GM04503 (cell line): ENCODE data around the gene MEIS3.

ENCODE experiments used
- DNase-seq: peaks from one replicate; pipeline ENCODE4 v3.0.0-alpha.2; 2012; ENCODE audit warnings: low read depth

MEIS3 gene

GRCh38 chr19:47435883-47436417 is 16.6 kb upstream of the MEIS3 start:
- no peak for DNase-seq

DNA sequence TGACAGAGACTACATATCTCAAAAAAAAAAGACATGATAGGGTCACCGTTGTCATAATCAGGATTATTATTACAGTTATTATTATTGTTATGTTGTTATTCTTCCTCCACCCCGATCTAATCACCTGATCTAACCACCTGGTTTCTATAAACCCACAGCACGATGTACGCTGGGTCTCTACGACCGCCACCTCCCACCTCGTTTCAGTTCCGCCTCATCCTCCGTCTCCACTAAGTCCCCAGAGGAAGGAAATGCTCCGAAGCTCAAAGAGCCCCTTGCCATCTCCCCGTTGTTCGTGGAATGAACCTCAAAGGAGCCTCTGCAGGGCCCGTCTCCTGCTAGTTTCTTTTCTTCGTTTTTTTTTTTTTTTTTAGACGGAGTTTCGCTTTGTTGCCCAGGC is 15.9 kb upstream of the MEIS3 start:
- no peak for DNase-seq

- no peak for DNase-seq
These were observed 14.8 kb upstream of the MEIS3 start for GRCh38 chr19:47434088-47434487.

GRCh38 chr19:47433121-47433520 is 13.8 kb upstream of the MEIS3 start:
- DNase-seq: peak; percentile 23

- DNase-seq: no peak
These were observed 13.2 kb upstream of the MEIS3 start for GRCh38 chr19:47432499-47432898.

- no peak for DNase-seq
These were observed 12.8 kb upstream of the MEIS3 start for GRCh38 chr19:47432091-47432490.

DNA sequence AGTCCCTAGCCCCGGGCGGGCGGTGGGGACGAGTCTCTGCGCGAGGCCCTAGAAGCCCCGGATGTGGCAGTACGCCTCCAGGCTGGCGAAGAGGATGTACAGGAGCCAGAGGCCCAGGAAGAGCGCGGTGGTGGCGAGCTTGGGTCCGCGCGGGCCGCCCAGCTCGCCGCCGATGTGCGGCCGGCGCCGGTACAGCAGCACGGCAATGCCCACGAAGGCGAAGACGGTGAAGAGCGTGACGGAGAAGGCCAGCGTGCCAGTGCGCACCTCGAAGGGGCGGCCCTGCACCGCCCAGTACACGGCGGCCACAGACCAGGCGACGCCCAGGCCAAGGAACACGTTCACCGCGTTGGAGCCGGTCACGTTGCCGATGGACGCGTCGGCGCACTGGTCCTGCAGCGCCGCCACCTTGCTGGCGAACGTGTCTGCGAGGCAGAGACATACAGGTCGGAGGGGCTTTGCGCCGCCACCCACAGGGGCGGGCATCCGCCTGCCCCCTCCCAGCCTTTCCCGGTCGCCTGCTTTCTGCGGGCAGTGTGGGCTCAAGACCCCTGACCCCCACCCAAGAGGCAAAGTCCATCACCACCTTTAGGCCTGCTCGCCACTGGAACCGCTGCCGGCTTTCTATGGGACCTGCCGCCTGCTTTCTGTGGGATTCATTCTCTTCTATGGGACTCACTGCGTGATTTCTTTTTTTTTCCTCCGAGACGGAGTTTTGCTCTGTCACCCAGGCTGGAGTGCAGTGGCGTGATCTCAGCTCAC is 10.9 kb upstream of the MEIS3 start:
- no peak for DNase-seq

GRCh38 chr19:47429140-47429793 is 9.9 kb upstream of the MEIS3 start:
- DNase-seq: no peak

GRCh38 chr19:47428177-47428894 is 9.0 kb upstream of the MEIS3 start:
- DNase-seq: peak; percentile 89

- DNase-seq: no peak
These were observed 8.2 kb upstream of the MEIS3 start for GRCh38 chr19:47427241-47428176.

DNA sequence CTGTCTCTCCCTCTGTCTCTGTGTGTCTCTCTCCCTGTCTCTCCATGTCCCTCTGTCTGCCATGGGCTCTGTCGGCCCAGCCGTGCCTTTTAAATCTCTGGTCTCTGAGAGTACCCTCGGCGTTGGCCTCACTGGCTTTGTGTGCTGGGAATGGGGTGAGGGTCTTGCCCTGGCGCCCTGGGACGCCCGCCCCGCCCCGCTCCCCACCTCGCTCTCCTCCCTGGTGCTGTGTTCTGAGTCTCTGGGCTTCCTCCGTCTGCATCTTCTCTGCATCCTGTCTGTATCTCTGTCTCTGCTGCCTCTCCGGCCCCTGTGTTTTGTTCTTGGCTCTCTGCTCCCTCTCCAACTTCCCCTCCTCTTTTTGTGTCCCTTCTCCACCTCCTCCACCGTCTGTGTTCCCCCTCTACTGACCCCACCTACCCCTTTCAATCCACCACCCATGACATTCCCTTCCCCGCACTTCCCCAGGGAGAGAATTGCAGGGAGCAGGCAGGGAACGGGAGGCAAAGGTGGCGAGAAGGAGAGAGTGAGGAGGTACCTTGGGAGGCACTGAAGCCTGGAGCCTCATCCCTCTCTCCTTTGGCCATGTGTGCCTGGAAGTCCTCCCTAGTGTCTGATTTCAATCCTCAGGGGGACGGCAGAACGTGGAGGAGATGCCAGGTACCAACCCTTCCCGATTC is 4.0 kb upstream of the MEIS3 start:
- no peak for DNase-seq

GRCh38 chr19:47422417-47423163 is 3.3 kb upstream of the MEIS3 start:
- no peak for DNase-seq

DNA sequence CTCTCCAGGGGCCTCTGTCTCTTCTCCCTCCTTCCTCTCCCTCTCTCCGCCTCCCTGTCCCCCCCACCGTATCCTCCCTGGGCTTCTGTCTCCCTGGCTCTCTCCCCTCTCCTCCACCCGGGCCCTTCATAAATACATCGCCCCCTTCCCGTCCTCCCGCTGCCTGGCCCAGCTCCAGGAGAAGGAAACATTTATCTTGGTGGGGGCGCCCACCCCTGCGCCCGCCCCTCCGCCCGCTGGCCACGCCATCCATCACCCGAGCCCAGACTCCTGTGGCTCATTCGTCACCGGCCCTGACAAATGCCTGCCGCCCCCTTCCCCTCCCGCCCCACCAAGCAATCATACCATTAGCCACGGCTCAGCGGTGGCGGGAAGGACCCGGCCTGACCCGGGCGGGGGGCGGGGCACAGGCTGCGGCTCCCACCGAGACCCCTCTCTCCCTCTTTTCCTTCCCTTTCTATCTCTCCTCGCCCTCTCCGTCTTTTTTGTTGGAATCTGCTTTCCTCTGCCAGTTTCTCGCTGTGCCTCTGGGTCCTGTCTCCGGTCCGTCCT is 2.6 kb upstream of the MEIS3 start:
- DNase-seq: no peak

DNA sequence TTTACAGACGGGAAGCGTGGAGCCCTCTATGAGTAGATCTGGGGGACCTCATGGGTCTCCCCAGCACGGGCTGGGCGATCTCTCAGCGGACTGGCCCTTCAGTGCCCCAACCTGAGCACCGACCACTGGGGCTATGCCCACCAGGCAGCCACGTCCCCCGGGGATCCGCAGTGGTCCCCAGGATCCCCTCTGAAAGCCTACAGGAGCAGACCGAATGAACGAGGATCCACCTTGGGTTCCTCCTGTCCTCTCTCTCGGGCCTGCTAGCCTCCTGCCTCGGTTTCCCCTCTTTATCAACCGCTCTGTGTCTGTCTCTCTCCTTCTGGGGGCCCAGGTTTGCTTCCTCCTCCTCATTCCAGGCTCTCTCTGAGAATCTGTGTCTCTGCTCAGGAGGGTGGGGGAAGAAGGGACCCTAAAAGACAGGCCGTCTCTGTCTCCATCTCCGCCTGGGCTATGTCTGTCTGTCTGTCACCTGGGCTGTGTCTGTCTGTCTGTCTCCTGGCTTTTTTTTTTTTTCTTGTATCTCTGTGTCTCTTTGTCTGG is 2.0 kb upstream of the MEIS3 start:
- no peak for DNase-seq

DNA sequence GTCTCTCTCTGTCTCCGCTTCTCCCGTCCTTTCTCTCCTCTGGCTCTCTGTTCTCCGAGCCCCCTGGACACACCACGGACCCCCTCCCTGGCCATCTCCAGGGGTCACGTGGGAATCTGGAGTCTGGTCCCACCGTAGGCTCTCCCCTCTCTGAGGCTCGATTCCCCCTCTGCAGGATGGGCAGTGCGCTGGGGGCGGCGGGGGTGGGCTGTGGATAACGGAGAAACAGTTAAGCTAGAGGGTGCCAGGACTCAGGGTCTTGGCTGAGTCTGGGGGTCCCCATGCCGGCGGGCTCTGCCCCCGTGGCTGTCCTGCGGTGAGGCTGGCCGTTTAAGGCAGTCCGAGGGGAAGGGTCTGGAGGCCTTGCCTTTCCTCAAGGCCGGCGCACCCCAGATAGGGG is 462 bp upstream of the MEIS3 start:
- DNase-seq: no peak

DNA sequence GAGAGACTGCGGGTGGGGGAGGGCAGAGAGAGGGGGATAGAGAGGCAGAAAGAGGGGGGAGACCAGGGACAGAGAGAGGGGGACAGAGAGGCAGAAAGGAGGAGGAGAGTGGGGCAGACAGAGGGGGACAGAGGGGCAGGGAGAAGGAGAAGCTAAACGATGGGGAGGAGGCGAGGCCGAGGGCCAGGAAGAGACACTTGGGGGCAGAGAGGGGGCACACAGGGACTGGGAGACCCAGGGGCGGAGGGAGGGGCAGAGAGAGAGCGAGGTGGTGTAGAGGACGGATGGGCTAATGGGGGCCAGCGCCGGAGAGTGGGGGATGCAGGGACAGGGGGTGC is 666 bp downstream of the MEIS3 start:
- DNase-seq: no peak

DNA sequence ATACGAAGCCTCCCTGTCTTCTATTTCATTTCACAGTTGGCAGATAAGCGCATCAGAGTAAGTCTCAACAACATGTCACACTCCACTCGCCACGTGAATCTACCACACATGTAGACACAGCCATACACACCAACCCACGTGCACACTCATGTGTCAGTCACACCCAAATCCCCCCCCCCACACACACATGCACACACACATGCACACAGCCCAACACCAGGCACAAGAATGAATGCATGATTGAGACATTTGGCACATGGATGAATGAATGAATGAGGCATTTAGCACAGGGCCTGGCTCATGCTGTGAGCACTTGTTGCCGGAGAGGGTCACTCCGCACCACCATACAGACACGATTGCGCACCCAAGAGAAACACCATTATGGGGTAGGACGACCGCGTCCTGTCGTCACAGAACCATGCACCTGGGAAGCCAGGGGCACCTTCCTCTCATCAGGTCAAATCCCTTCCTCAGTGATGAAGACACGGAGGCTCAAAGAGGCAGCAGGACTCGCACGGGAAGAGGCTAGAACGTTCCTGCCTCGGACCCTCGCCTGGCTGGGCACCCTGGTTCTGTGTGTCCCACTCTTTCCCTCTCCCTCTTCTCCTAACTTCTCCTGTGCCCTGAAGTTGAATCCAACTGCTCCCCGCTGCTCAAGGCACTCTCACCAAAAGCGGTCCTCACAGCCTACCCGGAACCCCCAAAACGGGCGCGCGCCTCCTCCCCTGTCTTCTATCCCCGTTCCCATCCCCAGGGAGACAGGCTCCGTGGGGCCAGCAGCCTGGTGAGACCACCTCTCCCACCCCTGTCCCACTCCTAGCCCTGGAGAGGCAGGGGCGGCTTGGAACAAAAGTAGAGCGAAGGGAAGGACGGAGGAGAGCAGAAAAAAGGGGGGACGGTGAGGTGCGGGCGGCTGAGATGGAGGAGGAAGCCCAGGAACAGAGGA is 1.3 kb downstream of the MEIS3 start:
- DNase-seq: no peak

- DNase-seq: no peak
These were observed 2.1 kb downstream of the MEIS3 start for GRCh38 chr19:47417107-47417745.
